ENCODE measurements around the gene HSPH1.

- TF ChIP-seq, protein P1, sequence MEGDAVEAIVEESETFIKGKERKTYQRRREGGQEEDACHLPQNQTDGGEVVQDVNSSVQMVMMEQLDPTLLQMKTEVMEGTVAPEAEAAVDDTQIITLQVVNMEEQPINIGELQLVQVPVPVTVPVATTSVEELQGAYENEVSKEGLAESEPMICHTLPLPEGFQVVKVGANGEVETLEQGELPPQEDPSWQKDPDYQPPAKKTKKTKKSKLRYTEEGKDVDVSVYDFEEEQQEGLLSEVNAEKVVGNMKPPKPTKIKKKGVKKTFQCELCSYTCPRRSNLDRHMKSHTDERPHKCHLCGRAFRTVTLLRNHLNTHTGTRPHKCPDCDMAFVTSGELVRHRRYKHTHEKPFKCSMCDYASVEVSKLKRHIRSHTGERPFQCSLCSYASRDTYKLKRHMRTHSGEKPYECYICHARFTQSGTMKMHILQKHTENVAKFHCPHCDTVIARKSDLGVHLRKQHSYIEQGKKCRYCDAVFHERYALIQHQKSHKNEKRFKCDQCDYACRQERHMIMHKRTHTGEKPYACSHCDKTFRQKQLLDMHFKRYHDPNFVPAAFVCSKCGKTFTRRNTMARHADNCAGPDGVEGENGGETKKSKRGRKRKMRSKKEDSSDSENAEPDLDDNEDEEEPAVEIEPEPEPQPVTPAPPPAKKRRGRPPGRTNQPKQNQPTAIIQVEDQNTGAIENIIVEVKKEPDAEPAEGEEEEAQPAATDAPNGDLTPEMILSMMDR (IDR thresholded peaks at IDR 0.05), result no peak
- no peak for TF ChIP-seq ZFX (IDR thresholded peaks at IDR 0.05; ENCODE audit: borderline replicate concordance)
These were observed 60.1 kb downstream of the HSPH1 start for GRCh38 chr13:31101472-31102170.

Data from 22Rv1 (cell line).